Measurements from ENCODE around the gene TRMT2A.

TRMT2A gene

GRCh38 chr22:20126284-20127029, 9.4 kb upstream of the TRMT2A start:
- Mint-ChIP-seq H3K4me3 (no peak overlapping the region), H3K36me3 (ENCODE audit: low read depth) (peaks cover 39% of the 10 kb centered on the region), H3K9me3 (no peaks in the 10 kb centered on the region), H3K27me3 (ENCODE audit: low read depth, poor library complexity) (peaks cover 3% of the 10 kb centered on the region), H3K27ac (peak overlapping the region; percentile 93), H3K4me1 (peaks cover 8% of the 10 kb centered on the region)
- TF ChIP-seq, protein P1, sequence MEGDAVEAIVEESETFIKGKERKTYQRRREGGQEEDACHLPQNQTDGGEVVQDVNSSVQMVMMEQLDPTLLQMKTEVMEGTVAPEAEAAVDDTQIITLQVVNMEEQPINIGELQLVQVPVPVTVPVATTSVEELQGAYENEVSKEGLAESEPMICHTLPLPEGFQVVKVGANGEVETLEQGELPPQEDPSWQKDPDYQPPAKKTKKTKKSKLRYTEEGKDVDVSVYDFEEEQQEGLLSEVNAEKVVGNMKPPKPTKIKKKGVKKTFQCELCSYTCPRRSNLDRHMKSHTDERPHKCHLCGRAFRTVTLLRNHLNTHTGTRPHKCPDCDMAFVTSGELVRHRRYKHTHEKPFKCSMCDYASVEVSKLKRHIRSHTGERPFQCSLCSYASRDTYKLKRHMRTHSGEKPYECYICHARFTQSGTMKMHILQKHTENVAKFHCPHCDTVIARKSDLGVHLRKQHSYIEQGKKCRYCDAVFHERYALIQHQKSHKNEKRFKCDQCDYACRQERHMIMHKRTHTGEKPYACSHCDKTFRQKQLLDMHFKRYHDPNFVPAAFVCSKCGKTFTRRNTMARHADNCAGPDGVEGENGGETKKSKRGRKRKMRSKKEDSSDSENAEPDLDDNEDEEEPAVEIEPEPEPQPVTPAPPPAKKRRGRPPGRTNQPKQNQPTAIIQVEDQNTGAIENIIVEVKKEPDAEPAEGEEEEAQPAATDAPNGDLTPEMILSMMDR (IDR thresholded peaks at IDR 0.05) = no peak
- no peak for DNase-seq

DNA sequence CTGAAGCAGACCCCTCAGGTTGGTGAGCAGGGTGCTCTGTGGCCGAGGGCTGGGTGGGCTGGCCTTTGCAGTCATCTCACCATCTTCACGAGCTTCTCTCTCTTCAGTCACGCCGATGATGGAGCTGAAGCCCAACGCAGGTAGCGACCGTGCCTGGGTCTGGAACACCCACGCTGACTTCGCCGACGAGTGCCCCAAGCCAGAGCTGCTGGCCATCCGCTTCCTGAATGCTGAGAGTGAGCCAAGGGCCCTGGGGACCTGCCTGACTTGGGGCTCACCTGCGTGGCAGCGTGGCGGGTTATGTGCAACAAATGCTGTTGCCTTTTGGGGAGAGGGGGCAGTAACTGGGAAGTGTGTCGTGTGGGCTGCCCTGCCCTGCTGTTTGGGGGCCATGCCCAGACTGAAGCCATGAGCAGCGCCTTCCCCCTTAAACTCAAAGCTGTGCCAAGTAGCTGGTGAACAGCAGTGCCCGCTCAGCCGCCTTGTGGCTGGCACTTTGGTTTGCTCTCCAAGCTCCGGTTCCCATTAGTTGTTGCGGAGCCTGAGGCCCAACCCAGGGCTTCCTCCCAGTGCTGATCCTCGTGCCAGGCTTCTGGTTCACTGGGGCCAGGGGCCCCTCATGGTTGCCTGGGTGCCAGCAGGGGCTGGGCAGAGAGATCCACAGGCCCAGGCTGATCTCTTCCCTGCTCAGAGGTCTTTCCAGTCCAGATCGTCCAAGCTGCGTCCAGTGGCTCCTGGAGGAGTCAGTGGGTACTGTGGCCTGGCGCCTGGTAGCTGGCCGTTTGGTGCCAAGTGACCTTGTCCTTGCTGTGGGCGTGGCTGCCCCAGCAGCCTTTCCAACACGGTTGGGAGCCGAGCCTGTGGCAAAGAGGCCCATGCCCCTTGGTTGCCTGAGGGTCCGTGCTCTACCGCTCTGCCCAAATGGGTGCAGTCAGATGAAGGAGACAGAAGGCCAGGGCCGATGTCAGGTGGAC, 8.5 kb upstream of the TRMT2A start:
- Mint-ChIP-seq H3K36me3 (ENCODE audit: low read depth) (peaks cover 44% of the 10 kb centered on the region), H3K4me1 (peaks cover 13% of the 10 kb centered on the region), H3K27me3 (ENCODE audit: low read depth, poor library complexity) (peaks cover 3% of the 10 kb centered on the region), H3K4me3 (no peak overlapping the region), H3K9me3 (no peaks in the 10 kb centered on the region), H3K27ac (peak overlapping the region; percentile 84)
- TF ChIP-seq, protein P1 (IDR thresholded peaks at IDR 0.05) = no peak
- no peak for DNase-seq

- TF ChIP-seq, protein P1 (IDR thresholded peaks at IDR 0.05) = no peak
Measured at GRCh38 chr22:20124083-20124787, 7.2 kb upstream of the TRMT2A start.

DNA sequence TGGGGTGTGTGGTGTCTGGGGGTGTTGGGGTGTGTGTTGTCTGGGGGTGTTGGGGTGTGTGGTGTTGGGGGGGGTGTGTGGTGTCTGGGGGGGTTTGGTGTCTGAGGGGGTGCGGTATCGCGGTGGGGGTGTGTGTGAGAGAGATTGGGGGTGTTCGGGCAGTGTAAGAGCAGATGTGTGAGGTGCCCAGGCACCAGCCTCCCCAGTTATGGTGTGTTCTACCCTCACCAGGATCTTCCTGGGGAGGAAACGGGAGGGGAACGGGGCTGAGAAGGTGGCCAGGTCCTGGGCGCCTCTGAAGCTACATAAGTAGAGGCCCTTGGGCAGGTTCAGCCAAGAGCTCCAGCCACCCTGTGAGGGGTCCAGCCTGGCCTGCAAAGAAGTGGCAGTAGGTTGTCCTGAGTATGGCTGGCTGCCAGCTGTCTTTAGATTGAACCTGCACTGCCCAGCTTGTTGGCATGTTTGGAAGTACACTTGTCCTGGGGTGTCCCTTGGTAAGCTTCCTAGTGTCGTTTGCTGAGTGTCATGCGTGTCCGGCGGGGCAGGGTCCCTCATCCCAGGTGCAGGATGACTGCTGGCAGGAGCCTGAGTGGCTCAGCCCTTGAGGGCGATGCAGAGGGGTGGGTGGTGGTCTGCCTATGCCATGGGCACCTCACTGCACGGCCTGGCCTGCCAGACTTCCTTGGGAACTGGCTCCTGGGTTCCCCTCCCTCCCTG, 6.5 kb upstream of the TRMT2A start:
- H3K27ac Mint-ChIP-seq = peak overlapping the region; percentile 93
- H3K36me3 Mint-ChIP-seq (ENCODE audit: low read depth) = peaks cover 62% of the 10 kb centered on the region
- H3K9me3 Mint-ChIP-seq = no peaks in the 10 kb centered on the region
- no peak overlapping the region for H3K4me3 Mint-ChIP-seq
- H3K27me3 Mint-ChIP-seq (ENCODE audit: low read depth, poor library complexity) = peaks cover 3% of the 10 kb centered on the region
- DNase-seq = no peak
- TF ChIP-seq, protein P1 (IDR thresholded peaks at IDR 0.05) = no peak
- peaks cover 30% of the 10 kb centered on the region for H3K4me1 Mint-ChIP-seq

More at GRCh38 chr22:20124083-20124787, 7.2 kb upstream of the TRMT2A start:
- peaks cover 56% of the 10 kb centered on the region for H3K36me3 Mint-ChIP-seq (ENCODE audit: low read depth)
- no peaks in the 10 kb centered on the region for H3K9me3 Mint-ChIP-seq
- peaks cover 23% of the 10 kb centered on the region for H3K4me1 Mint-ChIP-seq
- H3K27me3 Mint-ChIP-seq (ENCODE audit: low read depth, poor library complexity) = peaks cover 3% of the 10 kb centered on the region
- H3K27ac Mint-ChIP-seq = peak overlapping the region; percentile 93
- no peak overlapping the region for H3K4me3 Mint-ChIP-seq
- DNase-seq = no peak

- Mint-ChIP-seq H3K9me3 (no peaks in the 10 kb centered on the region), H3K27me3 (ENCODE audit: low read depth, poor library complexity) (no peaks in the 10 kb centered on the region), H3K36me3 (ENCODE audit: low read depth) (peaks cover 49% of the 10 kb centered on the region), H3K27ac (no peak overlapping the region), H3K4me3 (no peak overlapping the region), H3K4me1 (peaks cover 34% of the 10 kb centered on the region)
- TF ChIP-seq, protein P1 (IDR thresholded peaks at IDR 0.05) = no peak
- DNase-seq = no peak
Measured at GRCh38 chr22:20121856-20122415, 4.9 kb upstream of the TRMT2A start.

Measured in nephron progenitor cell (in vitro differentiated cells).